SU-DHL-6 (cell line): ENCODE results near the gene TC2N.

Experiments used
- EZH2phosphoT487 ChIP-seq: fragments of 200-600 bp; sonication (generic), shearing (Covaris generic); conservative IDR thresholded peaks from 2 replicates; pipeline ENCODE4 v1.6.1; 2018; ENCODE audit warnings: mild to moderate bottlenecking, antibody characterized with exemption, low read length, moderate library complexity, mixed read lengths
- TF ChIP-seq, protein P1 (sequence below): fragments of 200-600 bp; sonication (generic); IDR thresholded peaks from one replicate; pipeline ENCODE4 v1.5.1; 2017; ENCODE audit warnings: antibody characterized with exemption, mild to moderate bottlenecking, low read length, moderate library complexity; ENCODE audit not compliant: insufficient read depth, poor library complexity, severe bottlenecking

DNA sequence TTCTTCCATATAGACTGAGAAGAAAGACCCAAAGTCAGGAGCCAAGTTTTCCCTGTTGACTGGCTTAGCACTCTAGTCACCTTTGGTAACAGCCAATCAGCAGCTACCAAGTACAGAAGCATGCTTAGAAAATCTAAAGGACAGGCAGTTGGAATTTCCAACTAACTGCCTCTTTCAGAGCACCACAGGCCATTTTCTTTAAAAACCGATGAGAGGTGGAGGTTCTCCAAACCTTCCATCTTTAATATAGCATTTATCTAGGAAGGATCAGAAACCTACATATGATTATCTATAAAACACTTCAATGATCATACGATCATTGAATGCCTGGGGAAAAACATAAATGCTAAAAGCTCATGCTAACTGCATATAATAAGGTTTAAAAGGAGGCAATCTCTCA, 135.3 kb downstream of the TC2N start, which contains the start of gene CATSPERB:
- TF ChIP-seq, protein P1, sequence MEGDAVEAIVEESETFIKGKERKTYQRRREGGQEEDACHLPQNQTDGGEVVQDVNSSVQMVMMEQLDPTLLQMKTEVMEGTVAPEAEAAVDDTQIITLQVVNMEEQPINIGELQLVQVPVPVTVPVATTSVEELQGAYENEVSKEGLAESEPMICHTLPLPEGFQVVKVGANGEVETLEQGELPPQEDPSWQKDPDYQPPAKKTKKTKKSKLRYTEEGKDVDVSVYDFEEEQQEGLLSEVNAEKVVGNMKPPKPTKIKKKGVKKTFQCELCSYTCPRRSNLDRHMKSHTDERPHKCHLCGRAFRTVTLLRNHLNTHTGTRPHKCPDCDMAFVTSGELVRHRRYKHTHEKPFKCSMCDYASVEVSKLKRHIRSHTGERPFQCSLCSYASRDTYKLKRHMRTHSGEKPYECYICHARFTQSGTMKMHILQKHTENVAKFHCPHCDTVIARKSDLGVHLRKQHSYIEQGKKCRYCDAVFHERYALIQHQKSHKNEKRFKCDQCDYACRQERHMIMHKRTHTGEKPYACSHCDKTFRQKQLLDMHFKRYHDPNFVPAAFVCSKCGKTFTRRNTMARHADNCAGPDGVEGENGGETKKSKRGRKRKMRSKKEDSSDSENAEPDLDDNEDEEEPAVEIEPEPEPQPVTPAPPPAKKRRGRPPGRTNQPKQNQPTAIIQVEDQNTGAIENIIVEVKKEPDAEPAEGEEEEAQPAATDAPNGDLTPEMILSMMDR, result no peak
- no peak for TF ChIP-seq EZH2phosphoT487
